Adrenal gland (tissue), 5 donors: ENCODE data around the gene CRADD.

Experiments
- CTCF ChIP-seq, 6 experiments: fragments of 450-650 bp in 4 of 6; fragments of 200-600 bp in 2 of 6; sonication (generic) in 1 of 6; IDR thresholded peaks; 1 replicate in 5 of 6; 2 replicates in 1 of 6; pipeline versions ENCODE4 v1.5.1 to v1.8.0; 2016 to 2021; ENCODE audit warnings: antibody characterized with exemption in 6 of 6, mild to moderate bottlenecking in 2 of 6, moderate library complexity in 1 of 6
- POLR2A ChIP-seq, 2 donors: fragments of 450-650 bp; IDR thresholded peaks; one replicate each; pipeline ENCODE4 v1.6.1; 2017; ENCODE audit warnings: antibody characterized with exemption in 2 of 2, mild to moderate bottlenecking in 2 of 2, moderate library complexity in 1 of 2
- donor health status: DM: no; HTN: no; CAD: no.

GRCh38 chr12:93856611-93857010, 179.4 kb downstream of the CRADD start:
- no peak for TF ChIP-seq CTCF (IDR thresholded peaks at IDR 0.05)
- TF ChIP-seq POLR2A (IDR thresholded peaks at IDR 0.05) = no peak
